Activated CD4-positive, alpha-beta T cell treated with anti-CD3 and anti-CD28 coated beads, Interleukin-2, amount 10 ng/mL, durations not matched to agents 7 days and 5 days (primary cell): ENCODE measurements around the gene TMED5. TPM values are rescaled to one million over a fixed set of nuclear protein-coding genes. Genes with fewer than 3 reads are reported as not detected.

ENCODE experiments used
- CTCF ChIA-PET: fragments of 350-600 bp; sonication (Branson Sonifier 250); formaldehyde crosslinking; loops from one replicate; lab custom pipeline; 2021; ENCODE audit warnings: antibody characterized with exemption; lab: Charles Lee
- POLR2A ChIA-PET: fragments of 350-600 bp; sonication (Branson Sonifier 250); formaldehyde crosslinking; loops from one replicate; lab custom pipeline; 2021; ENCODE audit warnings: antibody characterized with exemption; lab: Charles Lee
- DNase-seq: peaks from one replicate; pipeline ENCODE4 v3.0.0-alpha.2; 2020
- H3K27ac Mint-ChIP-seq: one replicate; pipeline ENCODE4 v1.8.0; 2021; ENCODE audit warnings: mild to moderate bottlenecking, moderate library complexity, mixed read lengths
- H3K27me3 Mint-ChIP-seq: one replicate; pipeline ENCODE4 v1.8.0; 2021; ENCODE audit warnings: mixed read lengths
- H3K36me3 Mint-ChIP-seq: one replicate; pipeline ENCODE4 v1.8.0; 2021; ENCODE audit warnings: low read depth, mixed read lengths
- H3K4me1 Mint-ChIP-seq: one replicate; pipeline ENCODE4 v1.8.0; 2021; ENCODE audit warnings: mixed read lengths
- H3K4me3 Mint-ChIP-seq: one replicate; pipeline ENCODE4 v1.8.0; 2021; ENCODE audit warnings: mild to moderate bottlenecking, moderate library complexity, mixed read lengths
- H3K9me3 Mint-ChIP-seq: one replicate; pipeline ENCODE4 v1.8.0; 2021; ENCODE audit warnings: mixed read lengths
- total RNA-seq, 2 experiments: library from RNA; stranded (reverse); gene quantifications; one replicate each; pipeline ENCODE4 v1.2.3, GENCODE V29; 2021

TMED5 gene
- total RNA-seq, 2 experiments from 2014 or later, result 42.6 to 44.7 TPM

- H3K27me3 Mint-ChIP-seq, result no peaks in the 10 kb centered on the region
- peak overlapping the region; percentile 9 for H3K27ac Mint-ChIP-seq
- H3K36me3 Mint-ChIP-seq, result peaks cover 49% of the 10 kb centered on the region
- no peak for DNase-seq
- peaks cover 22% of the 10 kb centered on the region for H3K4me1 Mint-ChIP-seq
- POLR2A ChIA-PET, result no interaction called here
- CTCF ChIA-PET, result interaction anchor here (0.7 to 1.4 kb wide), 3 partner anchors 63 to 221 kb away, joined by 3 to 6 read pairs (median 3); no protein-coding TSS in a partner anchor
- no peak overlapping the region for H3K4me3 Mint-ChIP-seq
- peaks cover 21% of the 10 kb centered on the region for H3K9me3 Mint-ChIP-seq
Measured at GRCh38 chr1:93109578-93109977, 70.6 kb downstream of the TMED5 start.

GRCh38 chr1:93108335-93108734 is 71.9 kb downstream of the TMED5 start:
- ChIA-PET POLR2A (no interaction called here), CTCF (interaction anchor here (1.4 kb wide), 1 partner anchor 82 kb away, joined by 3 read pairs; no protein-coding TSS in a partner anchor)
- no peak for DNase-seq
- peaks cover 51% of the 10 kb centered on the region for H3K36me3 Mint-ChIP-seq
- no peaks in the 10 kb centered on the region for H3K27me3 Mint-ChIP-seq
- H3K9me3 Mint-ChIP-seq, result peaks cover 21% of the 10 kb centered on the region
- no peak overlapping the region for H3K4me3 Mint-ChIP-seq
- peaks cover 24% of the 10 kb centered on the region for H3K4me1 Mint-ChIP-seq
- no peak overlapping the region for H3K27ac Mint-ChIP-seq

- CTCF ChIA-PET, result no interaction called here
Measured at GRCh38 chr1:93107395-93107794, 72.8 kb downstream of the TMED5 start.

GRCh38 chr1:93106226-93106625 is 74.0 kb downstream of the TMED5 start:
- CTCF ChIA-PET, result no interaction called here

More at GRCh38 chr1:93107395-93107794, 72.8 kb downstream of the TMED5 start:
- H3K4me3 Mint-ChIP-seq, result no peak overlapping the region
- H3K36me3 Mint-ChIP-seq, result peaks cover 53% of the 10 kb centered on the region
- H3K27me3 Mint-ChIP-seq, result no peaks in the 10 kb centered on the region
- H3K27ac Mint-ChIP-seq, result no peak overlapping the region
- no peak for DNase-seq
- H3K4me1 Mint-ChIP-seq, result peaks cover 26% of the 10 kb centered on the region
- POLR2A ChIA-PET, result no interaction called here
- peaks cover 21% of the 10 kb centered on the region for H3K9me3 Mint-ChIP-seq

GRCh38 chr1:93102142-93102541 is 78.1 kb downstream of the TMED5 start:
- no peaks in the 10 kb centered on the region for H3K27me3 Mint-ChIP-seq
- DNase-seq, result no peak
- ChIA-PET CTCF (interaction anchor here (0.5 to 1.0 kb wide), 2 partner anchors 19 to 118 kb away, joined by 3 read pairs; no protein-coding TSS in a partner anchor), POLR2A (no interaction called here)
- peaks cover 9% of the 10 kb centered on the region for H3K4me1 Mint-ChIP-seq
- H3K4me3 Mint-ChIP-seq, result no peak overlapping the region
- H3K36me3 Mint-ChIP-seq, result peaks cover 38% of the 10 kb centered on the region
- H3K9me3 Mint-ChIP-seq, result peaks cover 9% of the 10 kb centered on the region
- H3K27ac Mint-ChIP-seq, result no peak overlapping the region

More at GRCh38 chr1:93106226-93106625, 74.0 kb downstream of the TMED5 start:
- no peak for DNase-seq
- peaks cover 21% of the 10 kb centered on the region for H3K9me3 Mint-ChIP-seq
- POLR2A ChIA-PET, result no interaction called here
- peaks cover 23% of the 10 kb centered on the region for H3K4me1 Mint-ChIP-seq
- no peaks in the 10 kb centered on the region for H3K27me3 Mint-ChIP-seq
- peaks cover 59% of the 10 kb centered on the region for H3K36me3 Mint-ChIP-seq
- H3K27ac Mint-ChIP-seq, result no peak overlapping the region
- H3K4me3 Mint-ChIP-seq, result no peak overlapping the region

Other genes starting within 250 kb of the TMED5 start
- 10 to 100 TPM; 17.7 to 19.1 TPM for gene DIPK1A, start 219.0 kb downstream of the TMED5 start, total RNA-seq
- gene MTF2, start 101.1 kb downstream of the TMED5 start, total RNA-seq, result 10 to 100 TPM; 49.9 to 56.7 TPM
- 10 to 100 TPM; 31.3 to 33.1 TPM for gene CCDC18, start 311 bp upstream of the TMED5 start, total RNA-seq
- 100 to 1,000 TPM; 104 to 127 TPM for gene DR1, start 165.5 kb upstream of the TMED5 start, total RNA-seq